ENCODE results near the gene SLC1A5. TPM values are rescaled to one million over a fixed set of nuclear protein-coding genes. Genes with fewer than 3 reads are reported as not detected.

Gene SLC1A5
- total RNA-seq, 1 experiment from 2014 or later, result 141 TPM

DNA sequence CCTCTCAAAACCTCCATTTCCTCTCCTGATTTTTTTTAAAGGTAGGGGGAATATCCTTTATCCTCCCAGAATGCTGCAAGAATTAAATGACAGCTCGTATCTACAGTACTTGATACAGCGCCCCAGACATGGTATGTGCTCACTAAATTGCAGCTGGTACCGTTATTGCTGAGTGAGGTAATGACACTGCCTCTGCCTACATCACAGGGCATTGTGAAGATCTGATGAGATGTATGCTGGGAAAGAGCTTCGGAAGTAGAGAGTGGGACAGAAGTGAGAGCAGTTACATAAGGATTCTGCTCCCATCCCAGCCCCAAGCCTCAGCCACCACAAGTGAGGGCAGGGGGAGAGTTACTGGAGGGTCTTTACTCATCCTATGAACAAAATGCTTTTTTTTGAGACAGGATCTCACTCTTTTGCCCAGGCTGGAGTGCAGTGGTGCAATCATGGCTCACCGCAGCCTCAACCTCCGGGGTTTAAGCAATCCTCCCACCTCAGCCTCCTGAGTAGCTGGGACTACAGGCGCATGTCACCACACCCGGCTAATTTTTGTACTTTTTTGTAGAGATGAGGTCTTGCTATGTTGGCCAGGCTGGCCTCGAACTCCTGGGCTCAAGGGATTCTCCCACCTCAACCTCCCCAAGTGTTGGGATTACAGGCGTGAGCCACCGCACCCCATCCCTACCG lies 44.2 kb downstream of the SLC1A5 start:
- no peak for DNase-seq (ENCODE audit: low read depth)

DNA sequence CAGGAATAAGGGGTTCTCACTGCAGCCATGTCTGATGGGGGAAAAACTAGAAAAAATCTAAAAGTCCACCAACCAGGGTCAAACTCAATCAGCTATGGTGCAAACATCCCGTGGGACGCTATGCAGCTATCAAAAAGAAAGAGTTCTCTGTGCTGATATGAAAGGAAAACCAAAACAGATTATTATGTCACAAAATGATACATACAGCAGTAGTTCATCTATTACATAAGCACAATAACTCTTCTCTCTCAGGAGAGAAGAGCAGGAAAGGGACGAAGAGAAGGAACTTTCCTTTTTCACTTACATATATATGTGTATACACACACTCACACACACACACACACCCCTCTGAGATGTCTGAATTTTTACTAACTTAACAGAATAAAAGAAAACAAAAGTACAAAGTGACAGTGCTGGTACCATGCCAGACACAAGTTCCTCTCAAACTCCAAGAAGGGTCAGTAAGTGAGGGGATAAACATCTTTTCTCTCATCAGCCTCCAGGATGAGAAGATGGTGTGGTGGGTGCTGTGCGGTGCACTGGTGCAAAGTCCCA lies 45.4 kb downstream of the SLC1A5 start:
- DNase-seq (ENCODE audit: low read depth), result no peak

- DNase-seq (ENCODE audit: low read depth), result no peak
Measured at GRCh38 chr19:46741447-46741846, 46.9 kb downstream of the SLC1A5 start.

DNA sequence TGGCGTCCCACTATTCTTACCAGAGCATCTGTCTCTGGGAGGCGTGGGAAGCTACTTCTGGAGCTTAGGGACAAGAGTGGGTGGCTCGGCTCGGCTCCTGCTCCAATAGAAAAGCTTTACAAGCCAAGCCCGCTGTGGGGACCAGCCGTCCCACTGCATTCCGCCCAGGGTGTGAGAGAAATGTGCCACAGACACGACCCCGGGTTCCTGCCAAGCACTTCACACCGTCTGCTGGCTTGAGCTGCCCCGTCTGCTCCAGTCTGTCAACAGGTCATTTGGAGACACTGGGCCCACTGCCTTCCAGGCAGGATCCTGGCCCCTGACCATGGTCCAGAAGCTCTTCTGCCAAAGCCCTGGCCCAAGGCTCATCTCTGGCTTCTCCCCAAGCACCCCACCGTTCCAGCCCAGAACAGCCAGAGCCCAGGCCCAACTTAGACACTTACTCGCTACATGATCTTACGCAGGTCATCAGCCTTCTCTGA lies 49.1 kb downstream of the SLC1A5 start:
- DNase-seq (ENCODE audit: low read depth), result no peak

DNA sequence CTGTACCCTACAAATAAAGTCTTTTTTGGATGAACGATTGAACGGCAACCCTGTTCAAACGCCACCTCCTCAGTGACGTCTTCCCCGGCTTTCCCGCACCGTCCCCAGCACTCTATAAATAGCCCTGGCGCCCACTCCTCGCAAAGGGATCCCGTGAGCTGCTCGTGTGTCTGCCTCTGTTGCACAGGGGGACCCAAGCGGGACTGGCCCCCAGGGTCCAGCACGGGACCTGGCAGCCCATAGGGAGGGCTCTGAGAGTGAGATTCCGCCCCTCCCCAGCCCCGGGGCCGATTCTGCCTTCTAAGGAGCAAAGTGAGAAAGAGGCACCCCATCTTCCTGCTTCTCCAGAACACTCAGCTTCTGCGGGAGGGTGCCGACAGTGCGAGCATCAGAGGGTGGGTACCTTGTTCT lies 50.6 kb downstream of the SLC1A5 start:
- no peak for DNase-seq (ENCODE audit: low read depth)

DNA sequence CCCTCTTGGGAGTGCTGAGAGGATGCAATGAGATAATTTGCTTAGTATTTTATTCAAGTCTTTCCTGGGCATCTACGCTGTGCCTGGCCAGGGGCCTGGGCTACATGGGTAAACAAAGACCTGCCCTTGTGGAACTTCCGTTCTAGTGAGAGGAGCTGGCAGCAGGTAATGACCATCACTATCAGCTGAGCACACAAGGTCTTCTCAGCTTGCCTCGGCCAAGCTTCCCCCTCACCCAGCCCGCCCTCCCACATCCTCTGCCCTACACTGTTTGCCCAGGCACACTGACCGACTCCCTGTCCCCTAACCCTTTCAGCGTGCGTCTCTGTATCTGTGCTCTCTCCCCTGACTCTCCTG lies 51.1 kb downstream of the SLC1A5 start:
- no peak for DNase-seq (ENCODE audit: low read depth)

GRCh38 chr19:46736531-46737297 lies 51.7 kb downstream of the SLC1A5 start:
- DNase-seq (ENCODE audit: low read depth), result no peak

- DNase-seq (ENCODE audit: low read depth), result no peak
Measured at GRCh38 chr19:46733690-46734292, 54.6 kb downstream of the SLC1A5 start.

DNA sequence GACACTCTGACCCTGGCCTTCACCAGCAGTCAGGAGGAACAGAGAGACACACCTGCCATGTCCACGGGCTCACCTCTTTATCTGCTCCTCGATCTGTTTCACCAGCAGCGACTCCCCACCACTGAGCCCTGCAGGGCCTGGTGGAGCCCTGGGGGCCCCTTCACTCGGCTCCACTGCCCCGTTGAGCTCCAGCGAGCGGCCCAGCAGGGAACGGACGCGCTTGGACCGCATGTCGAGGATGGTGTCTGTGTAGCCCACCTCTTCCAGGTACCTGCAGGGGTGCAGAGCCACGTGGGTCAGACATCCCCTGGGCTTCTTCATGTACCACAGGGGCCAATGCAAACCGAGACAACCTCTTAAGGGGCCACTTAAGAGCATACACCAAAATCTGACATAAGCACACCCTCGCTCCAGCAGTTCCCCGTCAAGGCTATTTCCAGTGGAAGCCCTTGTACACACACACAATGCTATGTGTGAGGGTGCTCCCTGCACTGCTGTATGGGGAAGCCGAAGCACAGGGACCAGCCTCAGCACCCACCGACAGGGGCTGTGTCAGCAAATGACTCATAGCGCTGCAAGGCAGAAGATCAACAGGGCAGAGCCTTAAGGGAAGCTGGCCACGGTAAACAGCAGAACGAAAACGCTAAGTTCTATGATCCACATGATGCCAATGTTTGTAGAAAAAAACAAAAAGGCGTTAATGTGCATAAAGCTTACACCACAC lies 55.3 kb downstream of the SLC1A5 start:
- DNase-seq (ENCODE audit: low read depth), result peak; percentile 66

DNA sequence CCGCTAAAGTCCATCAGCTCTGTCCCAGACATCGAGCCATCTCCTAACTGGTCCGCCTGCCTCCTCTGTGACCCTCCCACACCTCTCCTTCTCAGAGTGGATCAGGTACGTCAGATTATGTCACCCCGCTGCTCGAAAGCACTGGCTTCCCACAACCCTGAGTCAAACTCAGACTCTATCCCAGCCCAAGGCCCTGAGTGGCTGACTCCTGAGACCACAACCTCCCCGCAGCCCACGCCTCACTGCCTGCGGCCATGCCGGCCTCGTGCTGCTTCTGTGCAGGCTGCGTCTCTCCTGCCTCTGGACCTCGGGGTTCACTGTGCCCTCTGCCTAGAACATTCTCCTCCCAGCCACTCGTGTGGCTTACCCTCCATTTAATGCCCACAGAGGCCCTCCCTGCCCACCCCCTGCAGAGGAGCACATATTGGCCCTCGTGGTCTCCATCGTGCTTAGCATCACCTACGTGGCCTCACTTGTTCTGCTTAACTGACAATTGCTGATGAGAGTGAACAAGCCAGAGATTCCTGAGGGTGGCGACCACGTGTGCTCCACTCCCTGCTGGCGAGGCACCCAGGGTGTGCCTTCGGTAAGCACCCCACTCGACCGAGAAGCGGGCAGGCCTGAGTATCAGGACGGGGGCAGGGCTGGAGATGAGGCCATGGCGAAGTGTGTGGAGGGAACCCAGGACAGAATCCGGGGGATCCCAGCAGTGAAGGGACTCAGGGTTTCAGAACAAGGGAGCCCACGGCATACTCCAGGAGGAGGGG lies 56.0 kb downstream of the SLC1A5 start:
- peak; percentile 83 for DNase-seq (ENCODE audit: low read depth)

DNA sequence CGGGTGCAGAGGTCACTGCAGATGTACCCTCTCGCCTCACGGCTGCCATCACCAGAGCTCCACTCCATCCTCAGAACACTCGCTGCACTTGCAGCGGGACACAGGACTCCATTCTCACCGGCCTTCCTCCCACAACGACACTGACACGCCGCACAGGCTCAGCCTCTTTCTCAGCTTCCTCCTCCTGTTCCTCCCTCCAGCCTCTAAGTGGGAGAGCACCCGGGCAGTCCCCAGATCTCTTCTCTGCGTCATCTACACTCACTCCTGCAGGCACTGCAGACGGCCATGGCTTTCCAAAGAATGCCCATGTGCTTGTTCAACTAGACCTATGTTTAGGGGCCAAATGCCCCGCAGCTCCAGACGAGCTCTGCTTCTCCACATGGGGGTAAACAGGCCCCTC lies 56.8 kb downstream of the SLC1A5 start:
- peak; percentile 74 for DNase-seq (ENCODE audit: low read depth)

- DNase-seq (ENCODE audit: low read depth), result peak; percentile 96
Measured at GRCh38 chr19:46731007-46731501, 57.3 kb downstream of the SLC1A5 start.

DNA sequence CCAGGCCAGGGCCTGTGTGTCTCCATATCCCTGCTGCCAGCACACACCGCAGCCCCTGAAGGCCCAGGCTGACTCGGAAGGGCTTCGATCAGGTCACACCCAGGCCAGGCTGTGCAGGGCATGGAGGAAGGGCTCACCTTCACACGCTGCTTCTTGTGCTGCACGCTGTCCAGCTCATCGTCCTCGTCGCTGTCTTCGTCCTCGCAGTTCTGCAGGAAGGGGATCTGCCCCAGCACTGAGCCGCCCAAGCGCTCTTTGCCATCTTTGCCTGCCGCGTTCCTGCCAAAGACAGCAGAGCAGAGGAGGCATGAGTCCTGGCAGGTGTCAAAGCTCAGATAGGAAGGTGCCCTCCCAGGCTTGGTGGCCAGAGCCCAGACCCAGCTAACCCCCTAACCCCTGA lies 57.8 kb downstream of the SLC1A5 start:
- no peak for DNase-seq (ENCODE audit: low read depth)

GRCh38 chr19:46730187-46730586 lies 58.2 kb downstream of the SLC1A5 start:
- DNase-seq (ENCODE audit: low read depth), result no peak

GRCh38 chr19:46729696-46730095 lies 58.7 kb downstream of the SLC1A5 start:
- no peak for DNase-seq (ENCODE audit: low read depth)

GRCh38 chr19:46728693-46729339 lies 59.6 kb downstream of the SLC1A5 start:
- DNase-seq (ENCODE audit: low read depth), result peak; percentile 74

- DNase-seq (ENCODE audit: low read depth), result no peak
Measured at GRCh38 chr19:46728208-46728607, 60.2 kb downstream of the SLC1A5 start.

DNA sequence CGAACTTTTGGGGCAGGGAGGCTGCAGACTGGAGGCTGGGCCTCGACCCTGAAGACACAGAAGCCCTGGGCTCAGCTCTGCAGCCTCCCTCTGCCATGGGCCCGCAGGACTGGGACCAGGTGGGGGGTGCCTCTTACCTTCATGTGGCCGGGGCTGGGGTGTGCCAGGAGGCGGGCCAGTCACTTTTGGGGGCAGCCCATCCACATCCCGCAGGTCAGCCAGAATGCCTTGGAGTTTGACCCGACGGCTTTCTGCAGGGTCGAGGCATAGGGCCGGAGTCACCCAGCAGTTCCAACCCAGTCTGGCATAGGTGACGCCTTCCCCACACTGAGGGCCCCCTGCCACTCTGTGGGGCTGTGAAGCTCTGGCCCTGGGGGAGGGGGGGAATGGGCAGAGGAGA lies 60.6 kb downstream of the SLC1A5 start:
- DNase-seq (ENCODE audit: low read depth), result no peak

GRCh38 chr19:46726971-46727501 lies 61.4 kb downstream of the SLC1A5 start:
- DNase-seq (ENCODE audit: low read depth), result no peak

DNA sequence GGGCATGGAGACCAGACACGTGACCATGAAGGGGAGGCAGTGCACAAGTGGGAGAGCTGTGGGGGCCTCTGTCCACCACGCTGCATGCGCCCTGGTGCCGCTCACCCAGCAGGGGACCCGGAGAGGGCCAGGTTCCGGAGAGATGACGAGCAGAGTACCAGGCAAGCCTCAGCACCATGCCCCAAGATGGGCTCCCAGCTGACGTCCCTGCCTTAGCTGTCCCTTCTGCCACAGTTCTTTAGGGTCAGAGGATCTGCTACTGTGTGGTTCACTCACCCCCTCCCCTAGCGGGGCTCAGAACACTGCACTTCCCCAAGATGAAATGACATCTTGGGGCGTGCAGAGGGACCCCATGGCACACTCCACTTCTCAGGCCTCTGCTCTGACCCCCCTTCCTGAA lies 61.8 kb downstream of the SLC1A5 start:
- no peak for DNase-seq (ENCODE audit: low read depth)
